HG02970 (cell line): ENCODE results near the gene ACSM2B.
"Not testable (repeated sequence)": the region's sequence is repeated elsewhere in the genome, so short reads cannot be mapped to it uniquely, and the experiment has no call there.

Experiments
- ATAC-seq: cut with Tn5 transposase; IDR thresholded peaks from one replicate; pipeline ENCODE4 v1.9.1; 2021; ENCODE audit warnings: mild to moderate bottlenecking, moderate library complexity, moderate number of reproducible peaks; ENCODE audit not compliant: unreplicated experiment, low FRiP score

The ACSM2B gene, protein sequence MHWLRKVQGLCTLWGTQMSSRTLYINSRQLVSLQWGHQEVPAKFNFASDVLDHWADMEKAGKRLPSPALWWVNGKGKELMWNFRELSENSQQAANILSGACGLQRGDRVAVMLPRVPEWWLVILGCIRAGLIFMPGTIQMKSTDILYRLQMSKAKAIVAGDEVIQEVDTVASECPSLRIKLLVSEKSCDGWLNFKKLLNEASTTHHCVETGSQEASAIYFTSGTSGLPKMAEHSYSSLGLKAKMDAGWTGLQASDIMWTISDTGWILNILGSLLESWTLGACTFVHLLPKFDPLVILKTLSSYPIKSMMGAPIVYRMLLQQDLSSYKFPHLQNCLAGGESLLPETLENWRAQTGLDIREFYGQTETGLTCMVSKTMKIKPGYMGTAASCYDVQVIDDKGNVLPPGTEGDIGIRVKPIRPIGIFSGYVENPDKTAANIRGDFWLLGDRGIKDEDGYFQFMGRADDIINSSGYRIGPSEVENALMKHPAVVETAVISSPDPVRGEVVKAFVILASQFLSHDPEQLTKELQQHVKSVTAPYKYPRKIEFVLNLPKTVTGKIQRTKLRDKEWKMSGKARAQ

DNA sequence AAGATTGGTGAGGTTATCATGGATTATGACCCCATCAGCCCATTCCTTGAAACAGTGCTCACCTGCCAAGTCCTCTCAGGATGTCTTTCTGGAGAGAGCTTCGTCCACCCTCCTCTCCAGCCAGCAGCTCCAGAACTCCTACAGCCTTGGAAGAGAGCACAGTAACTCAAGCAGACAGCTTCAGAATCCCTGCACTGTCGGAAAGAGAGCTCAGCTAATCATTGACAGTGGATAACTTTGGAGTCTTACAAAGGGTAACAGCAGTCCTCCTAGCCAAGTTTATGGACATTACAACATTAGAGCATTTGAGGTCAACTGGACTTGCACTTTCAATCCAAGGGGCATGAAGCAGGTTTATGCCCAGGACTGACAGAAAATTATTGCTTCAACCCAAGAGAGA lies at the start of gene ACSM2B:
Gene ACSM2B (minus strand): TSS at position 223 of the 400 bp plus-strand sequence. CDS start 11,522 bp downstream, outside the sequence.
- ATAC-seq, result not testable (repeated sequence)

- no peak for ATAC-seq
Measured at GRCh38 chr16:20624882-20625807, 49.0 kb upstream of the ACSM2B start.

DNA sequence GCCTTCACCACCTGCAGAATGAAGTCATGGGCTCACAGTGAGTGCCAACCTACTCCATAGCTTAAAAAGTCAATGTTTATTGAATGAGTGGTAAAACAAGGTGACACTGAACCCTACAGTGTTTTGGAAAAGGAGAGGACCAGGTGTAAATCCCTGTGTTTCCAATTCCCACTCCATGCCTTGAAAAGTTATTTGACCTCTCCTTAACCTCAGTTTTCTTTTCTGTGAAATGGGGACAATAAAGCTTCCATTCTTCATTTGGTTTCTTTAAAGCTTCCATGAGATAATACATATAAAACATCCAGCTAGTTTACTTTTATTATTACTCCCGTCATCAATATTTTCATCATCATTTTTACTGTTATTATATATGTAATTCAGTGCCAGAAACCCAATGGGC lies 48.0 kb upstream of the ACSM2B start:
- no peak for ATAC-seq

DNA sequence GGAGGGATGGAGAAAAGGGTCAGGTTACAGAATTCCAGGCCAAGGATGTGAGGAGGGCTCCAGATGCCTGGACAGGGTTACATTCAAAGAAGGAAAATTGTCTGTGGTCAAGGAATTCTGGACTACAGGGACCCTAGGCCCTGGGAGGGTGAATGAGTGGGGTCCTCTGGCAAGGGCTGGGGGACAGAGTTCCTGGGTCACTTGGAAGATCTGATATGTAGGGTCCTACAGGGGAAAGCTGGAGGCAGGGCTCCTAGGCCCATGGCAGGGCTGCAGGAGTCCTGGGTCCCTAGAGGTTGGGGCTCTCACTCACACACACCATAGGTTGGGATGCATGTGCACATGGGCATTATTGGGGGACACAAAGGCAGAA lies 46.3 kb upstream of the ACSM2B start:
- no peak for ATAC-seq

GRCh38 chr16:20621406-20621805 lies 45.2 kb upstream of the ACSM2B start:
- ATAC-seq, result no peak

GRCh38 chr16:20620770-20621169 lies 44.6 kb upstream of the ACSM2B start:
- no peak for ATAC-seq

- no peak for ATAC-seq
Measured at GRCh38 chr16:20620003-20620402, 43.8 kb upstream of the ACSM2B start.

DNA sequence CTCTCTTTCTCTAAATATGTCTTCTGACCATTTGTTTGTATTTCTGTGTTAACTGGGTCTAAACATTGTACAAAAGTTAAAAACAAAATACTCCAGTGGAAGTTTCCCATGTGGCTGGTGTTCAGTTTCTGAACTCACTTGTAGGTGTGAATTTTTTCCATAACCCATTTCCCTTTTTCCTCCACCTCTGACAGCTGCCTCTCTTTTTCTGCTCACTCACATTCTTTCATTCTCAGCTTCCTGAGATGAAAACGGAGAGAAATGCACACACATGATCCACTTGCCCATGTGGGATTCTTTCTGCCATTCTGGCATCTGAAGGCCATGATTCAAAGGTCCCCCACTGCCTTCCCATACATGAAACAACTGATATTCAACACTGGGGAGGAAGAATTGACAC lies 41.1 kb upstream of the ACSM2B start:
- ATAC-seq, result no peak

- no peak for ATAC-seq
Measured at GRCh38 chr16:20614186-20615141, 38.3 kb upstream of the ACSM2B start.

GRCh38 chr16:20613481-20614185 lies 37.5 kb upstream of the ACSM2B start:
- ATAC-seq, result no peak

DNA sequence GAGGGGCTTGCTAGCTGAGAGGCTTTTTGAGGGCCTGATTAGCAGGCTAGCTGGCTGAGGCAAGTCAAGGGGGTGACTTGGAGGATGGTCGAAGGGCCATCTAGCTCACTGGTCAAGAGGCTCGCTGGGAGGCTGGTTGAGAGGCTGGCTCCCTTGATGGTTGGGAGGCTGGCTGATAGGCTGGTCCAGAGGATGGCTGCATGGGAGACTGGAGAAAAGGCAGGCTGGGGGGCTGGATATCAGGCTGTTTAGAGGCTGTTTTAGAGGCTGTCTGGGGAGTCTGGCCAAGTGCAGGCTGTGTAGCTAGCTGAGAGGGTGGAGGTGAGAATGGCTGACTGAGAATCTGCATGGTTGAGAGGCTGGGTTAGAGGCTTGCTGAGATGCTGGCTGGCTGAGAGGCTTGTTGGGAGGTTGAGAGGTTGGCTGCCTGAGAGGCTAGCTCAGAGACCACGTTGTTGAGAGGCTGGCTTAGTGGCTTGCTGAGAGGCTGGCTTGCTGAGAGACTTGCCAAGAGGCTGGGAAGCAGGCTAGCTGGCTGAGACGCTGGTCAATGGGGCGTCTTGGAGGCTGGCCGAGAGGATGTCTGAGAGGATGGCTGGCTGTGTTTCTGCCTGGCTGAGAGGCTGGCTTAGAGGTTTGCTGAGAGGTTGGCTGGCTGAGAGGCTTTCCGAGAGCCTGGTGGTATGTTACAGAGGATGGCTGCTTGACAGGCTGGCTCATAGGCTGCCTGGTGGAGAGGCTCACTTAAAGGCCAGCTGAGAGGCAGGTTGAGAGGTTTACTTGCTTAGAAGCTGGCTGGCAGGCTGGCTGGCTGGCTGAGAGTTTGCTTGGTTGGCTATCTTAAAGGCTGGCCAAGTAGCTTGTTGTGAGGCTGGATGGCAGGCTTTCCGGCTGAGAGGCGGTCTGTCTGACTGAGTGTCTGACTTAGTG lies 36.6 kb upstream of the ACSM2B start:
- ATAC-seq, result no peak

DNA sequence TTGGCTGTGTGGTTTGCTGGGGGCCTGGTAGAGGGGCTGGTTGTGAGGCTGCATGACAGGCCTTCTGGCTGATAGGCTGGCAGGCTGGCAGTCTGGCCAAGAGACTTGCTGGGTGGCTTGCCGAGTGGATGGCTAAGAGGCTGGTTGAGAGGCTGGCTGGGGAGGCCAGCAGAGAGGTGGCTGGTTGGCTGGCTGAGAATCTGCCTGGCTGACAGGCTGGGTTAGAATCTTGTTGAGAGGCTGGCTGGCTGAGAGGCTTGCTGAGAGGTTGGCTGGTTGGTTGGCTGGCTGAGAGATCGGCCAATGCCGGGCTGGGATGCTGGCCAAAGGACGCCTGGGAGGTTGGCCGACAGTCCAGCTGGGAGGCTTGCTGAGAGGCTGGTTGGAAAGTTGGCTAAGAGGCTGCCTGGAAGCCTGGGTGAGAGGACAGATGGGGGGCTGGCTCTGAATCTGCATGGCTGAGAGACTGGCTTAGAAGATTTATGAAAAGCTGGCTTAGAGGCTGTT lies 35.9 kb upstream of the ACSM2B start:
- ATAC-seq, result no peak

DNA sequence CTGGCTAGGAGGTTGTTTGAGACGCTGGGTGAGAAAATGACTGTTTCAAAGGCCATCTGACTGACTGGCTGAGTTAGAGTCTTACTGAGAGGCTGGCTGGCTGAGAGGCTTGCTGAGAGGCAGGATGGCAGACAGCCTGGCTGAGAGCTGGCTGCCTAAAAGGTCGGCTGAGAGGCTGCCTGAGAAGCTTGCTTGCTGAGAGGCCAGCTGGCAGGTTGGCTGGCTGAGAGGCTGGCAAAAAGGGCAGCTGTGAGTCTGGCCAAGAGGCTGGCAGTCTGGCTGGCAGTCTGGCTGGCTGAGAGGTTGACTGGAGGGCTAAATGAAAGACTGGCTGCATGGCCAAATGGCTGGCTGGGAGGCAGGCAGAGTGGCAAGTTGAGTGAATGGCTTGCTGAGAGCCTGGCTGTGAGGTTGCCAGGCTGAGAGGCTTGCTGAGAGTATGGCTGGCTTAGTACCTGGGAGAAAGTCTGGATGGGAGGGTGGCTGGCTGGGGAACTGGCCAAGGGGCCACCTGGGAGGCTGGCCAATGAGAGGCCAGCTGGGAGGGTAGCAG lies 35.3 kb upstream of the ACSM2B start:
- no peak for ATAC-seq

DNA sequence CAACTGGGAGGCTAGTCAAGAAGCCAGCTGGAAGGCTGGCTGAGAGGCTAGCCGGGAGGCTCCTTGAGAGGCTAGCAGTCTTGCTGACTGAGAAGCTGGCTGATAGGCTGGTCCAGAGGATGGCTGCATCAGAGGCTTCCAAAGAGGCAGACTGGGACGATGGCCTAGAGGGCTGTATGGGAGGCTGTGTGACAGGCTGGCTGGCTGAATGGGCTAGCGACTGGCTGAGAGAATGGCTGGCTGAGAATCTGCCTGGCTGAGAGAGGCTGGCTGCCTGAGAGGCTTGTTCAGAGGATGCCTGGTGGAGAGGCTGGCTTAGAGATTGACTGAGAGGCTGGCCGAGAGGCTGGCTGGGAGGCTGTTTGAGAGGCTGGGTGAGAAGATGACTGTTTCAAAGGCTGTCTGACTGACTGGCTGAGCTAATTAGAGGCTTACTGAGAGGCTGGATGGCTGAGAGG lies 34.8 kb upstream of the ACSM2B start:
- ATAC-seq, result no peak

DNA sequence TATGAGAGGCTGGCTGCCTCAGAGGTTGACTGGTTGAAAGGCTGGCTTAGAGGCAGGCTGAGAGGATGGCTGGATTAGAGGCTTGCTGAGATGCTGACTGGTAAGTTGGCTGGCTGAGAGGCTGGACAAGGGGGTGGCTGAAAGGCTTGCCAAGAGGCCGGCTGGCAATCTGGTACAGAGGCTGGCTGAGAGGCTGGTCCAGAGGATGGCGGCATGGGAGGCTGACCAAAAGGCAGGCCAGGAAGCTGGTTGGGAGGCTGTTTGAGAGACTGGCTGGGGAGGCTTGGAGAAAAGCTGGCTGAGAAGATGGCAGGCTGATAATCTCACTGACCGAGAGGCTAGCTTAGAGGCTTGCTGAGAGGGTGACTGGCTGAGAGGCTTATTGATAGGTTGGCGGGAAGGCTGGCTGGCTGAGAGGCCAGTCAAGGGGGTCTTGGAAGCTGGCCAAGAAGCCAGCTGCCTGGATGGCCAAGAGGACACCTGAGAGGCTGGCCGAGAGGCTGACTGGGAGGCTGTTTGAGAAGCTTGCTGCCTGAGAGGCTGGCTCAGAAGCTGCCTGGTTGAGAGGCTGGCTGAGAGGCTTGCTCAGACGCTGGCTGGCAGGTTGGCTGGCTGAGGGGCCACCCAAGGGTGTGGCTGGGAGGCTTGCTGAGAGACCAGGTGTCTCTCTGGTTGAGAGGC lies 34.2 kb upstream of the ACSM2B start:
- no peak for ATAC-seq

GRCh38 chr16:20602205-20602604 lies 26.0 kb upstream of the ACSM2B start:
- not testable (repeated sequence) for ATAC-seq

- not testable (repeated sequence) for ATAC-seq
Measured at GRCh38 chr16:20599475-20599874, 23.3 kb upstream of the ACSM2B start.
